Measurements from ENCODE around the gene KRI1. TPM values are rescaled to one million over a fixed set of nuclear protein-coding genes. Genes with fewer than 3 reads are reported as not detected.

Gene KRI1
- total and polyA plus RNA-seq, 12 donors, result 7.1 to 69.0 (median 20.1) TPM

GRCh38 chr19:10550336-10550735 is 15.5 kb downstream of the KRI1 start:
- no peak for DNase-seq
- intact Hi-C loops (cut with DNase I), result no loop called here
- H3K4me1 ChIP-seq (replicated peaks in 1 of 2), result peaks cover 0 to 3% of the 10 kb centered on the region in 2 donors
- WGBS, 4 donors, result 82 to 99% (median 93%) methylated on average over 5 to 6 of the region's 6 CpGs
- H3K9me3 ChIP-seq (replicated peaks in 1 of 3), result no peaks in the 10 kb centered on the region
- H3K36me3 ChIP-seq (replicated peaks in 1 of 2), result peaks cover 0 to 77% of the 10 kb centered on the region in 2 donors
- TF ChIP-seq POLR2A (IDR thresholded peaks at IDR 0.05) (no peak), CTCF (IDR thresholded peaks at IDR 0.05) (no peak)
- H3K27me3 ChIP-seq, result no peaks in the 10 kb centered on the region
- no peak overlapping the region for H3K27ac ChIP-seq
- no peak overlapping the region for H3K4me3 ChIP-seq

- WGBS, 4 donors, result 85 to 92% (median 90%) methylated on average over 6 to 7 of the region's 7 CpGs
- peaks cover 1 to 9% of the 10 kb centered on the region in 2 donors for H3K4me1 ChIP-seq (replicated peaks in 1 of 2)
- H3K4me3 ChIP-seq, result no peak overlapping the region
- no peaks in the 10 kb centered on the region for H3K27me3 ChIP-seq
- no peak for TF ChIP-seq CTCF (IDR thresholded peaks at IDR 0.05)
- no peak for TF ChIP-seq POLR2A (IDR thresholded peaks at IDR 0.05)
- no peak for DNase-seq
- intact Hi-C loops (cut with DNase I), result no loop called here
- no peak overlapping the region for H3K27ac ChIP-seq
- no peaks in the 10 kb centered on the region for H3K9me3 ChIP-seq (replicated peaks in 1 of 3)
- H3K36me3 ChIP-seq (replicated peaks in 1 of 2), result peaks cover 0 to 71% of the 10 kb centered on the region in 2 donors
Measured at GRCh38 chr19:10549733-10550132, 16.1 kb downstream of the KRI1 start.

- H3K27me3 ChIP-seq, result no peaks in the 10 kb centered on the region
- 93 to 96% (median 95%) methylated on average over 13 to 18 of the region's 18 CpGs for WGBS, 4 donors
- peaks cover 0 to 62% of the 10 kb centered on the region in 2 donors for H3K36me3 ChIP-seq (replicated peaks in 1 of 2)
- intact Hi-C loops (cut with DNase I), result no loop called here
- no peak overlapping the region for H3K4me3 ChIP-seq
- TF ChIP-seq POLR2A (IDR thresholded peaks at IDR 0.05), result no peak
- no peak for TF ChIP-seq CTCF (IDR thresholded peaks at IDR 0.05)
- H3K27ac ChIP-seq, result no peak overlapping the region
- DNase-seq, result no peak
- peaks cover 7 to 14% of the 10 kb centered on the region in 2 donors for H3K4me1 ChIP-seq (replicated peaks in 1 of 2)
- H3K9me3 ChIP-seq (replicated peaks in 1 of 3), result no peaks in the 10 kb centered on the region
Measured at GRCh38 chr19:10548746-10549276, 17.0 kb downstream of the KRI1 start.

GRCh38 chr19:10546817-10547216 is 19.0 kb downstream of the KRI1 start:
- intact Hi-C loops (cut with DNase I), result no loop called here
- peaks cover 10 to 18% of the 10 kb centered on the region in 2 donors for H3K4me1 ChIP-seq (replicated peaks in 1 of 2)
- no peaks in the 10 kb centered on the region for H3K9me3 ChIP-seq (replicated peaks in 1 of 3)
- WGBS, 4 donors, result 89 to 97% (median 92%) methylated on average over 10 to 17 of the region's 17 CpGs
- H3K36me3 ChIP-seq (replicated peaks in 1 of 2), result peaks cover 0 to 42% of the 10 kb centered on the region in 2 donors
- DNase-seq, result no peak
- TF ChIP-seq POLR2A (IDR thresholded peaks at IDR 0.05) (no peak), CTCF (IDR thresholded peaks at IDR 0.05) (no peak)
- no peak overlapping the region for H3K27ac ChIP-seq
- H3K4me3 ChIP-seq, result no peak overlapping the region
- H3K27me3 ChIP-seq, result no peaks in the 10 kb centered on the region

All from adrenal gland (tissue), 12 donors.